Heart left ventricle (tissue), 16 donors: ENCODE data around the gene WDR11. TPM values are rescaled to one million over a fixed set of nuclear protein-coding genes. Genes with fewer than 3 reads are reported as not detected.

Experiments used
- ATAC-seq, 4 donors: fragments of 200-7000 bp; cut with Tn5 transposase; one replicate each; pipeline ENCODE4 v1.9.1; 2020 to 2022; ENCODE audit warnings: moderate library complexity in 4 of 4, mild to moderate bottlenecking in 3 of 4, moderate number of reproducible peaks in 1 of 4
- DNase-seq, 5 donors: peaks; one replicate each; pipeline ENCODE4 v3.0.0-alpha.2; 2020
- H3K27ac ChIP-seq, 12 donors: fragments of 200-600 bp; sonication (generic) in 4 of 12; one replicate each; pipeline versions ENCODE4 v1.5.0 to v1.8.0; 2016 to 2022; ENCODE audit warnings: mild to moderate bottlenecking in 2 of 12
- H3K27me3 ChIP-seq, 9 donors: fragments of 200-600 bp; sonication (generic) in 2 of 9; one replicate each; pipeline versions ENCODE4 v1.5.1 to v1.8.0; 2016 to 2022; ENCODE audit warnings: mild to moderate bottlenecking in 3 of 9
- H3K36me3 ChIP-seq, 9 donors: fragments of 200-600 bp; sonication (generic) in 2 of 9; one replicate each; pipeline versions ENCODE4 v1.5.0 to v1.8.0; 2018 to 2022; ENCODE audit warnings: mild to moderate bottlenecking in 2 of 9
- H3K4me1 ChIP-seq, 12 donors: fragments of 200-600 bp; sonication (generic) in 4 of 12; one replicate each; pipeline versions ENCODE4 v1.5.0 to v1.8.0; 2016 to 2022; ENCODE audit warnings: mild to moderate bottlenecking in 3 of 12
- H3K4me3 ChIP-seq, 12 donors: fragments of 200-600 bp; sonication (generic) in 4 of 12; one replicate each; pipeline versions ENCODE4 v1.5.0 to v1.8.0; 2017 to 2022; ENCODE audit warnings: mild to moderate bottlenecking in 9 of 12, moderate library complexity in 4 of 12
- H3K9me3 ChIP-seq, 12 donors: fragments of 200-600 bp; sonication (generic) in 4 of 12; one replicate each; pipeline versions ENCODE4 v1.5.0 to v1.8.0; 2016 to 2022; ENCODE audit warnings: mild to moderate bottlenecking in 1 of 12
- POLR2A ChIP-seq, 2 donors: fragments of 450-650 bp; IDR thresholded peaks; one replicate each; pipeline ENCODE4 v1.6.1; 2017; ENCODE audit warnings: antibody characterized with exemption in 2 of 2, mild to moderate bottlenecking in 2 of 2, moderate library complexity in 2 of 2
- WGBS, 4 donors: extraction: QIAGEN DNeasy Blood & Tissue Kit in 2 of 4; methylation state at CpG; one replicate each; pipeline versions ENCODE4 v1.1.5 to v1.1.7; 2013 to 2018; 5-methylcytosine and 5-hydroxymethylcytosine counted together
- intact Hi-C, 10 donors: fragments of 100-400 bp; cut with DNase I; formaldehyde crosslinking; loops; one replicate each; pipeline versions ENCODE4 v1.11.1 to v1.14.2; 2022
- polyA plus RNA-seq, 2 donors: library from polyadenylated mRNA; stranded (reverse); fragments of 200-250 nt; gene quantifications; one replicate each; pipeline ENCODE4 v1.2.3, GENCODE V29; 2013
- total RNA-seq, 9 donors: library from RNA; depleted of rRNA in 2 of 9; stranded (reverse); fragments of >200 nt in 2 of 9; fragmentation: NEBNext Ultra II Directional in 3 of 9; extraction: Animal tissue kit (Norgen Biotek cat#: 25700) in 3 of 9; gene quantifications; one replicate each; pipeline versions ENCODE4 v1.1.0 to v1.2.4, GENCODE V29; 2016 to 2023
- TF ChIP-seq, protein P1 (sequence below), 12 donors: fragments of 200-600 bp; sonication (generic) in 4 of 12; IDR thresholded peaks; one replicate each; pipeline versions ENCODE4 v1.5.0 to v1.8.0; 2018 to 2022; ENCODE audit warnings: antibody characterized with exemption in 12 of 12, mild to moderate bottlenecking in 5 of 12
- donor health status: ischemic (EF 13 %, LVEDD 7.1; RV severe dilation, severe dysfunction).
- donor health status: healthy with polysubstance abuse.
- donor health status: DM: no; HTN: yes; CAD: no.
- donor health status: DM: no; HTN: no; CAD: no.
- donor health status: ischemic (EF 25% LVEDD 6.9; RV normal size, moderate dysfunction).
- donor health status: ischemic (EF 25% LVEDD 5.7; RV mildly dilated, moderate dysfunction).
- donor health status: healthy.
- donor health status: DM: yes; HTN: yes; CAD: no.
- donor health status: ischemic (EF 35%, LVEDD 5.7; RV mildly dilated, moderate dysfunction).
- donor health status: nonischemic (EF 11% LVEDD 7.7; RV severe dilation, severe dysfunction).
- donor health status: DM: yes; HTN: yes; CAD: no.
- donor health status: PGD.
- donor health status: ischemic (EF 29% LVEDD 5.4; RV normal size, mild dysfunction).
- donor health status: nonischemic (EF 23%, LVEDD 6.1; RV moderate dilation, normal function).

The WDR11 gene
- total and polyA plus RNA-seq, 11 donors = 7.8 to 32.9 (median 12.5) TPM

DNA sequence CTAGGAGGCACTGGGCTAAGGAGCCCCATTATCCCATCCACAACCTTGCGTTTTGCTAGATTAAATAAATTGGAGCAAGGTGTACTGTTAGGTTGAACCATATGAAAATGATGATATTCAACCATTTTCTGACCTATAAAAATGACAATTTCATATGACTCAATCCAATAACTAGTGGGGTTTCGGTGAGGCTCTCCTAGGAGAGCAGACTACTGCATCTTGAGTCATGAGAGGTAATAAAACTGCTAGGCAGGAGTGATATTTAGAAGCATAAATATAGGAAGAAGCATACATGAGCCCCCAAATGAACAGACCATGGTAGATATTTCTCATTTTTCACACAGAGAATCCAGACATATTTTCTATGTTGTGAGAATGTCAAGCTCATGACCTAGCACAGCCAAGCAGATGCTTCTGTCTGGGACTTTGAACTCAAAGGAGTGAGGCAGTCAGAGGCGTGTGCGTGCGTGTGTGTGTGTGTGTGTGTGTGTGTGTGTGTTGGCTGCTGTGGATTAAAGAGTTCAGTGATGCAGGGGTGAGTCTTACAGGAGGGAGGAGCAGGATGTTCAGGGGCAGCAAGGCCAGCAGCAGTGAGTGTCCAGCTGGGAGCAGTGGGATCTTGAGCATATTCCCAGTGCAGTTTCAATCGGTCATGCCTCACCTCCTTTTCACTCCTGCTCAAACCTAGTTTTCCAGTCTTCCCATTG, 17.8 kb upstream of the WDR11 start:
- H3K4me1 ChIP-seq = no peaks in the 10 kb centered on the region
- no peak overlapping the region for H3K27ac ChIP-seq
- H3K9me3 ChIP-seq = no peaks in the 10 kb centered on the region
- H3K36me3 ChIP-seq = no peaks in the 10 kb centered on the region
- no peaks in the 10 kb centered on the region for H3K27me3 ChIP-seq
- WGBS, 4 donors = 57 to 73% (median 67%) methylated on average over 6 of the region's 6 CpGs
- intact Hi-C loops = no loop called here
- H3K4me3 ChIP-seq = no peak overlapping the region
- TF ChIP-seq, protein P1, sequence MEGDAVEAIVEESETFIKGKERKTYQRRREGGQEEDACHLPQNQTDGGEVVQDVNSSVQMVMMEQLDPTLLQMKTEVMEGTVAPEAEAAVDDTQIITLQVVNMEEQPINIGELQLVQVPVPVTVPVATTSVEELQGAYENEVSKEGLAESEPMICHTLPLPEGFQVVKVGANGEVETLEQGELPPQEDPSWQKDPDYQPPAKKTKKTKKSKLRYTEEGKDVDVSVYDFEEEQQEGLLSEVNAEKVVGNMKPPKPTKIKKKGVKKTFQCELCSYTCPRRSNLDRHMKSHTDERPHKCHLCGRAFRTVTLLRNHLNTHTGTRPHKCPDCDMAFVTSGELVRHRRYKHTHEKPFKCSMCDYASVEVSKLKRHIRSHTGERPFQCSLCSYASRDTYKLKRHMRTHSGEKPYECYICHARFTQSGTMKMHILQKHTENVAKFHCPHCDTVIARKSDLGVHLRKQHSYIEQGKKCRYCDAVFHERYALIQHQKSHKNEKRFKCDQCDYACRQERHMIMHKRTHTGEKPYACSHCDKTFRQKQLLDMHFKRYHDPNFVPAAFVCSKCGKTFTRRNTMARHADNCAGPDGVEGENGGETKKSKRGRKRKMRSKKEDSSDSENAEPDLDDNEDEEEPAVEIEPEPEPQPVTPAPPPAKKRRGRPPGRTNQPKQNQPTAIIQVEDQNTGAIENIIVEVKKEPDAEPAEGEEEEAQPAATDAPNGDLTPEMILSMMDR (IDR thresholded peaks at IDR 0.05) = no peak
- no peak for TF ChIP-seq POLR2A (IDR thresholded peaks at IDR 0.05)
- ATAC-seq = no peak
- no peak for DNase-seq

DNA sequence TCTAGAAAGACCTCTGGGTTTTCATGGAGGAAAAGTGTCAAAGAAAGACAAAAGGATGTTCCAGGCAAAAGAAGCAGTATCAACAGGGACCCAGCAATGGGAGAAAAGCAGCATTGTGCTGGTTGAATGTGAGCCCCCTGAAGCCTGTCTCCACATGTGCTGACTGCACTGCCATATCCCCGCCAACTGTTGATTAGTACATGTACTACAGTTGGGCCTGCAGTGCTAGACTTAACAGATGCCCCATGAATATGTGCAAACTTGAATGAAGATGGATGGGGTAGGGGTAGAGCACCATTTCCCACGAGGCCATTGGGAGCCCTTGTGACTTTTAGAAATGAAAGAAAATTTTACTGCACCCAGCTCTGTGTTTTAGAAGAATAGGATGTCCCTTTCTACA, 15.6 kb upstream of the WDR11 start:
- WGBS, 4 donors = 52 to 66% (median 57%) methylated on average over 2 of the region's 2 CpGs
- Histone ChIP-seq H3K27ac (no peak overlapping the region), H3K9me3 (no peaks in the 10 kb centered on the region), H3K4me1 (no peaks in the 10 kb centered on the region), H3K4me3 (no peak overlapping the region), H3K27me3 (no peaks in the 10 kb centered on the region), H3K36me3 (no peaks in the 10 kb centered on the region)
- TF ChIP-seq, protein P1 (IDR thresholded peaks at IDR 0.05) = no peak
- TF ChIP-seq POLR2A (IDR thresholded peaks at IDR 0.05) = no peak
- intact Hi-C loops = no loop called here
- DNase-seq = no peak
- ATAC-seq = no peak

DNA sequence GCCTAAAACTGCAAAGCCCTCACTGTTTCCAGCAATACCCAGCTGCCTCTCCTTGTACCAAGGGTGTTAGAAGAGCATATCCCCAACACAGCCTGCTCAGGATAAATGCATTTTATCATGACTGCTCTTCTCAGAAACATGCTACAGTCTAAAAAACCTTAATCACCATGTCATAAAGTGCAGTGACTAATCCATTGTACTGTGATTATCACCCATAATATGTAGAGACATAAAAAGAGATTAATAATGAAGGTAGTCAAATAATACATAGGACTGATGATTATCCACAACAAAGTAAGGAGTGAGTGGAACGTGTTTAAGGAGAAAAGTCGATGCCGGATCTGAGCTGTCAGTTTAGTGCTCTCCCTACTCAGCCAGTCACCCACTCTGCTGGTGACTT, 12.2 kb upstream of the WDR11 start:
- Histone ChIP-seq H3K9me3 (no peaks in the 10 kb centered on the region), H3K4me1 (no peaks in the 10 kb centered on the region), H3K27me3 (no peaks in the 10 kb centered on the region), H3K36me3 (no peaks in the 10 kb centered on the region), H3K4me3 (no peak overlapping the region), H3K27ac (no peak overlapping the region)
- TF ChIP-seq, protein P1 (IDR thresholded peaks at IDR 0.05) = no peak
- no peak for TF ChIP-seq POLR2A (IDR thresholded peaks at IDR 0.05)
- DNase-seq = no peak
- no peak for ATAC-seq
- intact Hi-C loops = no loop called here
- 81 to 91% (median 88%) methylated on average over 3 of the region's 3 CpGs for WGBS, 4 donors

DNA sequence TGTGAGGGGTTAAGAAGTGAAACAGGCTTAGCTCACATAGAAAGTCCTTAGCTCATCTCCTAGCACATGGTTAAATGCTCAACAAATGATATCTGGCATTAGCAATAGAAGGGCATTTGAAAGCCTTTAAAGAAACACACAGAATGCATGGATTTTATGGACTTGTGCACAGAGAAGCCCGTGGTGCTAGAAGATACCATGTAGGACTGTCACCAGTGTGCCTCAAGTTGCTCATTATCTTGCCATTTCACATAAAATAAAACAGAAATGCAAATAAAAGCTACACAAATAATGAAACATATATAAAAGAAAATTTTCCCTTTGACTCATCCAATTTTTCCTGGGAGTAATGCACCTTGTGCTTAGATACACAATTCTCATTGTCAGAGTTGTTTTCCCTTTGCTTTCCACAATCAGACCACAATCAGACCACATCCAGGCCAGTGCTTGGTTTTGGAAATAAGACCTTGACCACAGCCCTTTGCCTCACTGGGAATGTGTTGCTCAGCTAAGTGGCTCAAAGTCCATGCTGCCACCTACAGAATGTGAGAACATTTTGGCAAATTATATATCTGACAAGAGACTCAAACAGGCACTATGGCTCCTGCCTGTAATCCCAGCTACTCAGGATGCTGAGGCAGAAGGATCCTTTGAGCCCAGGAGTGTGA, 9.5 kb upstream of the WDR11 start:
- DNase-seq = no peak
- no peak for ATAC-seq
- no peaks in the 10 kb centered on the region for H3K36me3 ChIP-seq

More for the DNA sequence above, 9.5 kb upstream of the WDR11 start:
- no peaks in the 10 kb centered on the region for H3K27me3 ChIP-seq
- H3K4me3 ChIP-seq = no peak overlapping the region
- TF ChIP-seq POLR2A (IDR thresholded peaks at IDR 0.05) = no peak
- intact Hi-C loops = no loop called here
- H3K27ac ChIP-seq = no peak overlapping the region
- 60 to 79% (median 73%) methylated on average over 1 of the region's 1 CpG for WGBS, 4 donors
- no peaks in the 10 kb centered on the region for H3K4me1 ChIP-seq
- no peaks in the 10 kb centered on the region for H3K9me3 ChIP-seq
